GM12872 (cell line): Measurements from ENCODE around the gene WDR59.

Source experiments
- TF ChIP-seq, protein P1 (sequence below): IDR thresholded peaks from 3 replicates; pipeline ENCODE4 v1.5.1; 2011; ENCODE audit warnings: low read depth, mild to moderate bottlenecking, low read length, moderate library complexity; ENCODE audit not compliant: insufficient read depth

WDR59 gene

DNA sequence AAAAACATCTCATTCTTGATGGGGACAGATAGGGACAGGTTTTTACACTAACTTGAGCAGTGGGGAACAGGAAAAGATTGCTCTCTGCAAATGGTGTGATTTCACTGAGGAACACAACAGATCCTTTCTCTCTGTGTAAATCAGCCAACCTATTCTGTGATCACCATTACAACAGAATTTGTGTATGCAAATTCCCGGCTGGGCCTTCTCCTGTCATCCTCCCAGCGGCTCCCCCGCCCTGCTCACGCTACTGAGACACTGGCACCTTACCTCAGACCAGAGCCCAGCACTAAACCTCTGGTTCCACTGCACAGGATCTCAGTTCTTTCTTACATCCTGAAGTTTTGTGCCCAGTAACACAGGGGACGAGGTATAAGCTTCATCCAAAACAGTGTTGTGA, 113.3 kb downstream of the WDR59 start:
- TF ChIP-seq, protein P1, sequence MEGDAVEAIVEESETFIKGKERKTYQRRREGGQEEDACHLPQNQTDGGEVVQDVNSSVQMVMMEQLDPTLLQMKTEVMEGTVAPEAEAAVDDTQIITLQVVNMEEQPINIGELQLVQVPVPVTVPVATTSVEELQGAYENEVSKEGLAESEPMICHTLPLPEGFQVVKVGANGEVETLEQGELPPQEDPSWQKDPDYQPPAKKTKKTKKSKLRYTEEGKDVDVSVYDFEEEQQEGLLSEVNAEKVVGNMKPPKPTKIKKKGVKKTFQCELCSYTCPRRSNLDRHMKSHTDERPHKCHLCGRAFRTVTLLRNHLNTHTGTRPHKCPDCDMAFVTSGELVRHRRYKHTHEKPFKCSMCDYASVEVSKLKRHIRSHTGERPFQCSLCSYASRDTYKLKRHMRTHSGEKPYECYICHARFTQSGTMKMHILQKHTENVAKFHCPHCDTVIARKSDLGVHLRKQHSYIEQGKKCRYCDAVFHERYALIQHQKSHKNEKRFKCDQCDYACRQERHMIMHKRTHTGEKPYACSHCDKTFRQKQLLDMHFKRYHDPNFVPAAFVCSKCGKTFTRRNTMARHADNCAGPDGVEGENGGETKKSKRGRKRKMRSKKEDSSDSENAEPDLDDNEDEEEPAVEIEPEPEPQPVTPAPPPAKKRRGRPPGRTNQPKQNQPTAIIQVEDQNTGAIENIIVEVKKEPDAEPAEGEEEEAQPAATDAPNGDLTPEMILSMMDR, result no peak

- TF ChIP-seq, protein P1, result no peak
Observed at GRCh38 chr16:74868501-74868900, 116.4 kb downstream of the WDR59 start.

GRCh38 chr16:74868035-74868434, 116.9 kb downstream of the WDR59 start:
- TF ChIP-seq, protein P1, result no peak

GRCh38 chr16:74867281-74867849, 117.6 kb downstream of the WDR59 start:
- TF ChIP-seq, protein P1, result no peak

DNA sequence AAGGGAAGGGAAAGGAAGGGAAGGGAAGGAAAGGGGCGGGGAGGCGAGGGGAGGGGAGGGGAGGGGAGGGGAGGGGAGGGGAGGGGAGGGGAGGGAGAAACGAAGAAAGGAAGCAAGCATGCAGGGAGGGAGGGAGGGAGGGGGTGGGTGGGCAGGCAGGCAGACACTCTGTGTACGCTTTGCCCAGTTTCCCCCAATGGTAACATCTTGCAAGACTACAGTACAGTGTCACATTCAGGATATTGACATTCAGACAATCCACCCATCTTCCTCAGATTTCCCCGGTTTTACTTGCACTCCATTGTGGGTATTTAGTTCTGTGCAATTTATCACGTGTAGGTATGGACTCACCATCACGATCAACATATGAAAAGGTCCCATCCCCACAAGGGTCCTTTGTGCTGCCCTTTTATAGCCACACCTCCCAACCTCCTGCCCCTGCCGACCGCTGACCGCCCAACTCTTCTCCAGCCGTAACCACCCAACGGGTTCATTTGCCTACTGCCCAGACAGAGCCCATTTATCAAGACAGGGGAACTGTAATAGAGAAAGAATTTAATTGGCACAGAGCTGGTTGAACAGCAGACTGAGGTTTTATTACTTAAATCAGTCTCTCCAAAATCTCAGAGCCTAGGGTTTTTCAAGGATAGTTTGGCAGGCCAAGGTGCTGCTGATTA, 118.9 kb downstream of the WDR59 start:
- TF ChIP-seq, protein P1, result no peak

DNA sequence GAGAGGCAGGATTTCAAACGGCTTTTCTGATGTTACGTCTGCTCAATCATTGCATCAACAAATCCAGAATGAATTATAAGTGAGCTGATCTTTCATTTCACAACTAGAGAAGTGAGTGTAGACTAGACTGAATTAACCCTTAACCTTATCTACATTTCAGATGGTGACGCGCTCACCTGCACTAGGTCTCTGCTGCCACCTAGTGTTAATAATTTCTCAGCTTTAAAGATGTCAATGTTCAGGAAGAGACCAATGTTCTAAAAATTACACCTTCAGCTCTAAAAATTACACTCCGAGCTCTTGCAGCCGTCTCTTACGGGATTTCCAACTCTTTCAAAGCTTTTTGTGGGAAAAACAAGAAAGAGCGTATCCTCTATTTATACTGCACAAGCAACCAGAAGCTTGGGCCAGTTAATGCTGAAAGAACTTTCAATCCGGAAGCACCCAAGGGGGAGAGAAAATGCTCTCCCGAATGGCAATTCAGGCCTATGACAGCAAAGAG, 122.1 kb downstream of the WDR59 start:
- TF ChIP-seq, protein P1, result peak; percentile 74

DNA sequence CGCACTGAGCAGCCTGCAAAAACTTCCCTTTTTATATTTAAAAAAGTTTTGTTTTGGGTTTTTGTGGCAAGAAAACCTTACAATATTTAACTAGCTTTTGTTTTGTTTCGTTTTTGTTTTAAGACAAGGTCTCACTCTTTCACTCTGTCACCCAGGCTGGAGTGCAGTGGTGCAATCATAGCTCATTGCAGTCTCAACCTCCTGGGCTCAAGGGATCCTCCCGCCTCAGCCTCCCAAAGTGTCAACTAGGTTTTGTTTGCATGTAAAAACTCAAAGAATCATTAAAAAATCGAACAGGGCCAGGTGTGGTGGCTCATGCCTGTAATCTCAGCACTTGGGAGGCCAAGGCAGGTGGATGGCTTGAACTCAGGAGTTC, 132.4 kb downstream of the WDR59 start:
- TF ChIP-seq, protein P1, result no peak
